ENCODE data around the gene RRP8.
A peak's percentile ranks its signal among the peaks of the same experiment; 100 is the strongest.

RRP8 gene

GRCh38 chr11:6563121-6563619 is 40.2 kb downstream of the RRP8 start:
- DNase-seq (ENCODE audit: insufficient read length), result no peak
- FAIRE-seq, result no peak
- TF ChIP-seq POLR2A (IDR thresholded peaks at IDR 0.05; ENCODE audit: low read depth, low read length) (no peak), TAF1 (IDR thresholded peaks at IDR 0.05; ENCODE audit: borderline replicate concordance, low read depth, low read length) (no peak), POLR2AphosphoS5 (IDR thresholded peaks at IDR 0.05; ENCODE audit: low read depth, low read length) (no peak)

GRCh38 chr11:6561288-6561687 is 42.1 kb downstream of the RRP8 start:
- DNase-seq (ENCODE audit: insufficient read length) (no peak), FAIRE-seq (no peak)
- TF ChIP-seq POLR2A (IDR thresholded peaks at IDR 0.05; ENCODE audit: low read depth, low read length), result no peak
- TF ChIP-seq POLR2AphosphoS5 (IDR thresholded peaks at IDR 0.05; ENCODE audit: low read depth, low read length), result no peak
- no peak for TF ChIP-seq TAF1 (IDR thresholded peaks at IDR 0.05; ENCODE audit: borderline replicate concordance, low read depth, low read length)

GRCh38 chr11:6559369-6559768 is 44.0 kb downstream of the RRP8 start:
- no peak for DNase-seq (ENCODE audit: insufficient read length)
- TF ChIP-seq POLR2A (IDR thresholded peaks at IDR 0.05; ENCODE audit: low read depth, low read length), result no peak
- no peak for FAIRE-seq

- DNase-seq (ENCODE audit: insufficient read length) (no peak), FAIRE-seq (no peak)
- TF ChIP-seq POLR2AphosphoS5 (IDR thresholded peaks at IDR 0.05; ENCODE audit: low read depth, low read length), result no peak
- no peak for TF ChIP-seq TAF1 (IDR thresholded peaks at IDR 0.05; ENCODE audit: borderline replicate concordance, low read depth, low read length)
- TF ChIP-seq POLR2A (IDR thresholded peaks at IDR 0.05; ENCODE audit: low read depth, low read length), result no peak
These were observed 45.4 kb downstream of the RRP8 start for GRCh38 chr11:6557761-6558674.

GRCh38 chr11:6557063-6557462 is 46.4 kb downstream of the RRP8 start:
- FAIRE-seq, result no peak
- TF ChIP-seq POLR2AphosphoS5 (IDR thresholded peaks at IDR 0.05; ENCODE audit: low read depth, low read length) (no peak), TAF1 (IDR thresholded peaks at IDR 0.05; ENCODE audit: borderline replicate concordance, low read depth, low read length) (no peak), POLR2A (IDR thresholded peaks at IDR 0.05; ENCODE audit: low read depth, low read length) (no peak)

GRCh38 chr11:6556139-6556949 is 47.1 kb downstream of the RRP8 start:
- FAIRE-seq (peak; percentile 9), DNase-seq (ENCODE audit: insufficient read length) (no peak)
- no peak for TF ChIP-seq POLR2AphosphoS5 (IDR thresholded peaks at IDR 0.05; ENCODE audit: low read depth, low read length)
- TF ChIP-seq TAF1 (IDR thresholded peaks at IDR 0.05; ENCODE audit: borderline replicate concordance, low read depth, low read length), result no peak
- TF ChIP-seq POLR2A (IDR thresholded peaks at IDR 0.05; ENCODE audit: low read depth, low read length), result no peak

More at GRCh38 chr11:6557063-6557462, 46.4 kb downstream of the RRP8 start:
- DNase-seq (ENCODE audit: insufficient read length), result no peak

- DNase-seq (ENCODE audit: insufficient read length) (no peak), FAIRE-seq (peak; percentile 42)
- no peak for TF ChIP-seq TAF1 (IDR thresholded peaks at IDR 0.05; ENCODE audit: borderline replicate concordance, low read depth, low read length)
- TF ChIP-seq POLR2A (IDR thresholded peaks at IDR 0.05; ENCODE audit: low read depth, low read length), result no peak
- no peak for TF ChIP-seq POLR2AphosphoS5 (IDR thresholded peaks at IDR 0.05; ENCODE audit: low read depth, low read length)
These were observed 48.3 kb downstream of the RRP8 start for GRCh38 chr11:6554828-6555706.

- TF ChIP-seq TAF1 (IDR thresholded peaks at IDR 0.05; ENCODE audit: borderline replicate concordance, low read depth, low read length) (no peak), POLR2AphosphoS5 (IDR thresholded peaks at IDR 0.05; ENCODE audit: low read depth, low read length) (no peak), POLR2A (IDR thresholded peaks at IDR 0.05; ENCODE audit: low read depth, low read length) (no peak)
- no peak for FAIRE-seq
- DNase-seq (ENCODE audit: insufficient read length), result no peak
These were observed 49.8 kb downstream of the RRP8 start for GRCh38 chr11:6553634-6554033.

GRCh38 chr11:6548641-6549040 is 54.8 kb downstream of the RRP8 start:
- FAIRE-seq (peak; percentile 24), DNase-seq (ENCODE audit: insufficient read length) (no peak)
- TF ChIP-seq POLR2AphosphoS5 (IDR thresholded peaks at IDR 0.05; ENCODE audit: low read depth, low read length) (no peak), TAF1 (IDR thresholded peaks at IDR 0.05; ENCODE audit: borderline replicate concordance, low read depth, low read length) (no peak), POLR2A (IDR thresholded peaks at IDR 0.05; ENCODE audit: low read depth, low read length) (no peak)

GRCh38 chr11:6548121-6548520 is 55.3 kb downstream of the RRP8 start:
- TF ChIP-seq TAF1 (IDR thresholded peaks at IDR 0.05; ENCODE audit: borderline replicate concordance, low read depth, low read length) (no peak), POLR2A (IDR thresholded peaks at IDR 0.05; ENCODE audit: low read depth, low read length) (no peak), POLR2AphosphoS5 (IDR thresholded peaks at IDR 0.05; ENCODE audit: low read depth, low read length) (no peak)
- FAIRE-seq, result no peak

GRCh38 chr11:6547177-6547576 is 56.2 kb downstream of the RRP8 start:
- no peak for DNase-seq (ENCODE audit: insufficient read length)
- TF ChIP-seq TAF1 (IDR thresholded peaks at IDR 0.05; ENCODE audit: borderline replicate concordance, low read depth, low read length), result no peak
- no peak for TF ChIP-seq POLR2AphosphoS5 (IDR thresholded peaks at IDR 0.05; ENCODE audit: low read depth, low read length)
- no peak for TF ChIP-seq POLR2A (IDR thresholded peaks at IDR 0.05; ENCODE audit: low read depth, low read length)
- FAIRE-seq, result no peak

More at GRCh38 chr11:6548121-6548520, 55.3 kb downstream of the RRP8 start:
- no peak for DNase-seq (ENCODE audit: insufficient read length)
